H7 (cell line): ENCODE measurements around the gene ZNF687. TPM values are rescaled to one million over a fixed set of nuclear protein-coding genes. Genes with fewer than 3 reads are reported as not detected.

Experiments used
- DNase-seq: peaks from one replicate; pipeline ENCODE4 v3.0.0; 2012
- H3K27me3 ChIP-seq: 2 replicates; pipeline ENCODE4 v1.6.0; 2011; ENCODE audit warnings: mild to moderate bottlenecking, low read length; ENCODE audit not compliant: control insufficient read depth, insufficient read depth
- H3K36me3 ChIP-seq: replicated peaks from 2 replicates; pipeline ENCODE4 v1.5.1; 2011; ENCODE audit warnings: low read length; ENCODE audit not compliant: control insufficient read depth, insufficient read depth
- H3K4me3 ChIP-seq: 2 replicates; pipeline ENCODE4 v1.5.1; 2011; ENCODE audit warnings: low read depth, mild to moderate bottlenecking, control low read depth, low read length, moderate library complexity; ENCODE audit not compliant: insufficient read depth
- total RNA-seq: library from RNA; depleted of rRNA; stranded (reverse); fragments of >200 nt; shearing (Covaris generic); gene quantifications from 2 replicates; pipeline ENCODE4 v1.2.3, GENCODE V29; 2014

The ZNF687 gene
- total RNA-seq, 1 experiment from 2014 or later, result 81.3 TPM

- Histone ChIP-seq H3K4me3 (no peak overlapping the region), H3K27me3 (no peaks in the 10 kb centered on the region), H3K36me3 (peaks cover 3% of the 10 kb centered on the region)
- no peak for DNase-seq
Observed at GRCh38 chr1:151314137-151314875, 32.2 kb downstream of the ZNF687 start.

DNA sequence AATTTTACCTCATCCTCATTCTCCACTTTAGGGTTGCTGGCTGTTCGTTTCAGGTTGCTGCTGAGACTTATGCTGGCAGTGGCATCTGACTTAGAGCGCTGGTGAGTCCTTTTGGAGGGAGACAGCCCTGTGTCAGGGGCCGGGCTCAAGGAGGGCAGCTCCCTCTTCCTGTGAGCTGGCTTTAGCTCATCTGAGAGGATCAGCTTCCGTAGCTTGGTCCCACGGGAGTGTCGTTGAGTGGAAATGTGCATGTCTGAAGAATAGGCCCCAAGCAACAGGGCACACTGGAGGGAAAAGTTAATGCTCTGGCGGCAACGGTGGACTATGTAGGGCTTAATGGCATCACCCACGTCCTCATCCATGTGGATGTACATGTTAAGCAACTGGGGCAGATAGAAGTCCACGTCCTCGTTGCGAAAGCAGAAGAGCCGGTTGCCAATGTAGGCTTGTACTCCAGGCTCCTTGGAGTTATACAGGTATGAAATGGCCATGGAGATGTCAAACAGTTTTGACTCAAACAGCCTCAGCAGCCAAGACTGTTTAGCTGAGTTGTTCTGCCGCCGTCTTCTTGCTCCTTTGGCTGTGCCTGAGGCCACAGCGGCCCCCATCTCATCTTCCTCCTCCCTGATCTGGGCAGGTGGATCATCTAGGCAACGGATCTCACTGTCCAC is 33.6 kb downstream of the ZNF687 start:
- peaks cover 3% of the 10 kb centered on the region for H3K36me3 ChIP-seq
- no peaks in the 10 kb centered on the region for H3K27me3 ChIP-seq
- no peak for DNase-seq
- H3K4me3 ChIP-seq, result no peak overlapping the region

- Histone ChIP-seq H3K36me3 (peaks cover 3% of the 10 kb centered on the region), H3K27me3 (no peaks in the 10 kb centered on the region), H3K4me3 (no peak overlapping the region)
- DNase-seq, result no peak
Observed at GRCh38 chr1:151318975-151319374, 36.9 kb downstream of the ZNF687 start.

DNA sequence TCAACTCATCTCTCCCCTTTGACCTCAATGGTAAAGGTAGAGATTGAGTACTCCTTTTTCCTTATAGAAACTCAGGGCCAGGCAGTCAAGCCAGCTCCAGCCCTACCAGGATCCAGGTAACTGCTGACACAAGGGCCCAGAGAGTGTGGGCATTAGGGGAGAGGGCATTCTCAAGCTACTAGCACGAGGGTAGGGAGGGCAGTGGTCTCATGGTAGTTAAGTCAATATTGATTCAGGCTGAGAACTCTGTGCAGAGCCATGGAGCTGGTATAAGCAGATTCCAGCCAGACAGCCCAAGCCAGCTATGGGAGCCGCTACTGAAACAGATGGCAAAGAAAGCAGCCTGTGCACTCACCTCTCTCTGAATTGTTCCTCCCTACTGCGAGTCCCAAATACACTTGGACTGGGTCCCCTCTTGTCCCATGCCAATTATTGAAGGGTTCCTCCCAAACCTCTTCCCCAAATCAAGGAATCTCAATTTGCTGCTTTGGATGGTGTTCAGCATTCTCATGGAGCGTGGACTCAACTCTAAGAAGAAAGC is 42.4 kb downstream of the ZNF687 start:
- Histone ChIP-seq H3K4me3 (no peak overlapping the region), H3K36me3 (no peaks in the 10 kb centered on the region; the same call in 1 of the 2 replicates)

DNA sequence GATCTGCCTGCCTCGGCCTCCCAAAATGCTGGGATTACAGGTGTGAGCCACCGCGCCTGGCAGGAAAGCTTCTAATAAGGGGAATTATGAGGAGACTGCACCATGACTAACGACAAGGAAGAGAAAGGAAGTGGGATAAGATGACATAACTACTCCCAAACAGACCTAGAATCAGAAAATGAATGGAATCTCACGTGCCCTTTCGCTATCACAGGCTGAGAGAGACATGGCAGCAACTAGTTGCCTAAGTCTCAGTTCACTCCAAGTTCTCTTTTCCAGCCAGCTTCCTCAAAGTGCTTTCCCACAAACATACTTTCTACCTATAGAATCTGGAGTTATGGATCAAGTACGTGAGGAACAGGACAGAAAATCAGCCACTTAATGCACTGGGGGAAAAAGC is 43.1 kb downstream of the ZNF687 start:
- DNase-seq, result no peak
- no peak overlapping the region for H3K4me3 ChIP-seq
- no peaks in the 10 kb centered on the region; the same call in 1 of the 2 replicates for H3K36me3 ChIP-seq
- H3K27me3 ChIP-seq, result no peaks in the 10 kb centered on the region

More for the DNA sequence above, 42.4 kb downstream of the ZNF687 start:
- no peak for DNase-seq
- H3K27me3 ChIP-seq, result no peaks in the 10 kb centered on the region

DNA sequence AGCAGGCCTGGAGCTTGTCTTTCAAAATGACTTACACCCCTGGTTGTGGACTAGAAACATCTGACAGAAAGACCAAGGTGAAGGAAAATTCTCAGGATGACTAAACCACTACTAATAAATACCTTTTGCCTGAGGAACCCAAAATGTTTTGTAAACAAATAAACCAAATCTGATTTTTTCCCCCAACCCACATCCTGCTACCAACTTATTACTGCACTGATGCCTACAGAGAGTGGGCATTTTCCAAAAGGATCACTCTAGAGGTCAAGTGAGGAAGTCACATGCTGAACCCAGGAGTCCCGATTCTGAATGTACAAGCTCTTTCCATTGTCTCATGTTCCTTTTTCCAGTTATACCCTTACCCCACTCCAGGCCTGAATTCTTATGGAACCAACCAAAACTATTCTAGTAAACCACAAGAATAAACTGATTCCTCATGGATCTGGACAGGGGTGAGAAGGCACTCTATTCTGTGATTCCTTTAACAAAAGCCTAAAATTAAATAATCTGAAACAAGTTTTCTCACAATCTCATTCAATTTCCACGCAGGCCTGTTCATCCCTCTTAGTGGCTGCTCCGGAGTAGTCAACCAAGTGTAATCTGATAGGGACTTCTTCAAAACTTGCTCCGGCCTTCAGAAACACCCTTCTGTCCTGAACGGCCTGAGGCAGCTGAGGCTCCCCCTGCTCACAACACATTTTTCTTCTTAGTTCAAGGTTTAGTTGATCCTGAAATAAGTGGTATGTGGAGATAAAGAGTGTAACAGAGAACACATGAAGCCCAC is 43.7 kb downstream of the ZNF687 start:
- Histone ChIP-seq H3K36me3 (no peaks in the 10 kb centered on the region; the same call in 1 of the 2 replicates), H3K27me3 (no peaks in the 10 kb centered on the region), H3K4me3 (peak overlapping the region; percentile 66; the same call in 1 of the 2 replicates)
- no peak for DNase-seq

DNA sequence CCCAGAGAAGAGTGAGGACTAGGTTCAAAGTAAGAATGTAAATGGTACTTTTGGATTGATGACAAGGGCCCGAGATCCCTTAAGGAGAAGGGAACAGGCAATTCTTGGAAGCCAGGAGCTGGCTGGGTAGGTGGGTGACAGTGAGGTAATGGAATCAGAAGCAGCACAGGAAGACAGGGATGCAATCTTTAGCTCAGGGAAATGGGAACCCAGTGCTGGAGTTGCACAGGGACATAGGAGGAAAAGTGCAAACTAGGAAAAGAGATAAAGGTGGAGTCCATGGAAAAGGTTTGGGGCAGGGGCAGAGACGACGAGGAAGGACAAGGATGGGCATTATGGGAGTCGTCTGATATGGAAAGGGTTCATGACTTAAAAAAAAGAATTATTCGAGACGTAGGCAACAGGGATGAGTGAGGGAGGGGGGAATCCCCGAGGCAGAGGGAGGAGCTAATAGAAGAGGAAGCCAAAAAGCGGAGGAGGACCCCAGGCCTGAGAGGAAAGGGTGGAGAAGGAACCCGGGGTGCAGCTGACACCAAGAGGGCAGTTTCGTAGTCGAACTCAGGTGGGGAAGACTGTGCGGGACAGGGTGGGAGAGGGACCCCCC is 44.6 kb downstream of the ZNF687 start:
- no peaks in the 10 kb centered on the region; the same call in 1 of the 2 replicates for H3K36me3 ChIP-seq
- no peak for DNase-seq
- peak overlapping the region; percentile 66 for H3K4me3 ChIP-seq
- H3K27me3 ChIP-seq, result no peaks in the 10 kb centered on the region

- peak; percentile 97 for DNase-seq
- Histone ChIP-seq H3K27me3 (no peaks in the 10 kb centered on the region), H3K36me3 (no peaks in the 10 kb centered on the region; the same call in 1 of the 2 replicates), H3K4me3 (peak within 1 kb of the TSS; percentile 66)
Observed at GRCh38 chr1:151327223-151327902, 45.3 kb downstream of the ZNF687 start, which contains the start of gene PI4KB. Gene PI4KB (minus strand): TSS chr1:151327416. CDS start chr1:151316481, 10,935 bp downstream.

DNA sequence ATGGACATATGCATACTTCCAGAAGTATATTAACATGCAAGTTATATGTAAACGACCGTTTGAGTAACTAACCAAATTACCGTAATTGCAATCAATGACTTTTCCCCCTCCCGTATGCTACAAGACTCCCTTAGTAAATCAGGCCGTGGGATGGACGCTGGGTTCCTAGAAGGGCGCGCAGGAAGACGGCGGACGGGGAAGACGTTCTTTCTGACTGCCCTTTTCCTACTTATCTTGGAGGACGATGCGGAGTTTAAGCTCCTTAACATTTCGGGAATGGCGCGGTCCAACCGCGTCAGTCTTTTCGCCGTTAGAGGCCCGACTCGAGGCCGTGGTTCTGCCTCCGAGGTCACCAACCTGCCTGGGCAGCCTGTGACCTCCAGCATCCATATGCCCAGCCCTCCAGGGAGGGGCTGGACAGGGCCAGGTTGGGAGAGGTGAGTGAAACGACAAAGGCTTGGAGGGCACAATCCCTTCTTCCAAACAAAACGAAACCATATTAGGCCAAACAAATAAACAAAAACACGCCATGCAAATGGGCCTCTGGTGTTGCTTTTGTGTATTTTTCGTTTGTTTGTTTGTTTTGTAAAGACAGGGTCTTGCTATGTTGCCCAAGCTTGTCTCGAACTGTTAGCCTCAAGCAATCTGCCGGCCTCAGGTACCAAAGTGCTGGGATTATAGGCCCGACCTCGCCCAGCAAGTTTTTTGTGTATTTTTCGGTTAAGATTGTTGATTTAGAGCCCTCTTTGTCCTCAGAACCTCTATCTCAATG is 46.0 kb downstream of the ZNF687 start:
- Histone ChIP-seq H3K36me3 (no peaks in the 10 kb centered on the region; the same call in 1 of the 2 replicates), H3K27me3 (no peaks in the 10 kb centered on the region)
- peak; percentile 56 for DNase-seq

DNA sequence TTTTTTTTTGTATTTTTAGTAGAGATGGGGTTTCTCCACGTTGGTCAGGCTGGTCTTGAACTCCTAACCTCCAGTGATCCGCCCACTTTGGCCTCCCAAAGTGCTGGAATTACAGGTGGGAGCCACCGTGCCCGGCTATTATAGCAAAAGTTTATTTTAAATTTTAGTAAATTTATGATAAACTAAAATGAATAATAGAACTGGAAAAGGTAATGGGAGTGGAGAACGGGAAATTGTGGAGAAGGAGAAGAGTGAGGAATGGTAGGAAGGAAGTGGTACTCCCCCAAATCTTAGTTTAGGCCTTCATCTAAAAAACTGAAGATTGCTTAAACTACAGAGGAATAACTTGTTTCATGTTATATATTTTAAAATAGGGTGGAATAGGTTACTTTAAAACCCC is 52.7 kb downstream of the ZNF687 start:
- Histone ChIP-seq H3K4me3 (no peak overlapping the region), H3K27me3 (no peaks in the 10 kb centered on the region), H3K36me3 (no peaks in the 10 kb centered on the region)
- DNase-seq, result no peak

More for the DNA sequence above, 46.0 kb downstream of the ZNF687 start:
- peak overlapping the region; percentile 66 for H3K4me3 ChIP-seq

- no peak overlapping the region for H3K4me3 ChIP-seq
- no peaks in the 10 kb centered on the region for H3K36me3 ChIP-seq
- no peaks in the 10 kb centered on the region for H3K27me3 ChIP-seq
- DNase-seq, result no peak
Observed at GRCh38 chr1:151336556-151336955, 54.5 kb downstream of the ZNF687 start.

GRCh38 chr1:151340870-151341754 is 59.0 kb downstream of the ZNF687 start:
- Histone ChIP-seq H3K4me3 (no peak overlapping the region), H3K36me3 (peaks cover 26% of the 10 kb centered on the region), H3K27me3 (no peaks in the 10 kb centered on the region)
- DNase-seq, result peak; percentile 77
